GM21529 (cell line): ENCODE measurements around the gene SLIT3.
A peak's percentile ranks its signal among the peaks of the same experiment; 100 is the strongest.

ENCODE experiments used
- ATAC-seq: cut with Tn5 transposase; IDR thresholded peaks from one replicate; pipeline ENCODE4 v1.9.1; 2021; ENCODE audit not compliant: unreplicated experiment

The SLIT3 gene

GRCh38 chr5:168844016-168844921, 456.7 kb downstream of the SLIT3 start:
- no peak for ATAC-seq

- no peak for ATAC-seq
Measured at GRCh38 chr5:168843277-168844015, 457.5 kb downstream of the SLIT3 start.

GRCh38 chr5:168842571-168843205, 458.3 kb downstream of the SLIT3 start:
- no peak for ATAC-seq

- no peak for ATAC-seq
Measured at GRCh38 chr5:168837852-168838251, 463.1 kb downstream of the SLIT3 start.

GRCh38 chr5:168836603-168837231, 464.2 kb downstream of the SLIT3 start:
- no peak for ATAC-seq

- no peak for ATAC-seq
Measured at GRCh38 chr5:168833936-168834335, 467.0 kb downstream of the SLIT3 start.

GRCh38 chr5:168833383-168833782, 467.6 kb downstream of the SLIT3 start:
- ATAC-seq = no peak

GRCh38 chr5:168832308-168832707, 468.6 kb downstream of the SLIT3 start:
- ATAC-seq = no peak

GRCh38 chr5:168831383-168831782, 469.6 kb downstream of the SLIT3 start:
- ATAC-seq = no peak

GRCh38 chr5:168830833-168831232, 470.1 kb downstream of the SLIT3 start:
- ATAC-seq = no peak

- no peak for ATAC-seq
Measured at GRCh38 chr5:168829922-168830417, 471.0 kb downstream of the SLIT3 start.

GRCh38 chr5:168829044-168829443, 471.9 kb downstream of the SLIT3 start:
- ATAC-seq = no peak

GRCh38 chr5:168827636-168828035, 473.3 kb downstream of the SLIT3 start:
- no peak for ATAC-seq

GRCh38 chr5:168826246-168826725, 474.7 kb downstream of the SLIT3 start:
- ATAC-seq = no peak

GRCh38 chr5:168822745-168823281, 478.1 kb downstream of the SLIT3 start:
- ATAC-seq = peak; percentile 14

GRCh38 chr5:168822248-168822744, 478.6 kb downstream of the SLIT3 start:
- ATAC-seq = peak; percentile 64

GRCh38 chr5:168820874-168821273, 480.1 kb downstream of the SLIT3 start:
- ATAC-seq = no peak

- ATAC-seq = no peak
Measured at GRCh38 chr5:168819004-168819621, 481.8 kb downstream of the SLIT3 start.

- ATAC-seq = no peak
Measured at GRCh38 chr5:168818558-168818957, 482.4 kb downstream of the SLIT3 start.

- no peak for ATAC-seq
Measured at GRCh38 chr5:168817591-168817990, 483.3 kb downstream of the SLIT3 start.
